VCaP (cell line): Measurements from ENCODE around the gene IFITM5.
"Not testable (repeated sequence)": the region's sequence is repeated elsewhere in the genome, so short reads cannot be mapped to it uniquely, and the experiment has no call there.

Experiments used
- H3K27ac ChIP-seq: fragments of 450-650 bp; 2 replicates; pipeline ENCODE4 v1.5.1; 2017
- CTCF ChIP-seq: fragments of 450-650 bp; conservative IDR thresholded peaks from 2 replicates; pipeline ENCODE4 v1.5.1; 2017; ENCODE audit warnings: mild to moderate bottlenecking, moderate library complexity

Gene IFITM5

GRCh38 chr11:325796-326591 is 26.7 kb upstream of the IFITM5 start:
- no peak for TF ChIP-seq CTCF
- H3K27ac ChIP-seq: no peak overlapping the region

GRCh38 chr11:324593-325517 is 25.5 kb upstream of the IFITM5 start:
- H3K27ac ChIP-seq: not testable (repeated sequence)

GRCh38 chr11:324156-324555 is 24.8 kb upstream of the IFITM5 start:
- TF ChIP-seq CTCF: no peak
- no peak overlapping the region for H3K27ac ChIP-seq

GRCh38 chr11:319888-320273 is 20.6 kb upstream of the IFITM5 start:
- not testable (repeated sequence) for H3K27ac ChIP-seq

GRCh38 chr11:319121-319887 is 20.0 kb upstream of the IFITM5 start:
- not testable (repeated sequence) for H3K27ac ChIP-seq

- H3K27ac ChIP-seq: not testable (repeated sequence)
Observed at GRCh38 chr11:318405-319120, 19.2 kb upstream of the IFITM5 start.

GRCh38 chr11:317668-318404 is 18.5 kb upstream of the IFITM5 start:
- H3K27ac ChIP-seq: not testable (repeated sequence)

- TF ChIP-seq CTCF: no peak
- H3K27ac ChIP-seq: no peak overlapping the region
Observed at GRCh38 chr11:316891-317301, 17.6 kb upstream of the IFITM5 start.

GRCh38 chr11:316031-316701 is 16.8 kb upstream of the IFITM5 start:
- no peak overlapping the region for H3K27ac ChIP-seq
- no peak for TF ChIP-seq CTCF
